A673 (cell line): ENCODE measurements around the gene IL6R. TPM values are rescaled to one million over a fixed set of nuclear protein-coding genes. Genes with fewer than 3 reads are reported as not detected.

ENCODE experiments used
- BruUV-seq: library from RNA; stranded (reverse); fragments of 400-500 nt; replicated peaks from 2 replicates; lab custom pipeline; 2021; lab: Mats Ljungman, UMichigan
- CTCF ChIA-PET: fragments of 300-600 bp; sonication (Branson Sonifier 250); formaldehyde crosslinking; loops from one replicate; lab custom pipeline; 2022; ENCODE audit warnings: antibody characterized with exemption; lab: Charles Lee
- POLR2A ChIA-PET: fragments of 300-600 bp; sonication (Branson Sonifier 250); formaldehyde crosslinking; loops from one replicate; lab custom pipeline; 2022; ENCODE audit warnings: antibody characterized with exemption; ENCODE audit not compliant: low non-redundant PET; lab: Charles Lee
- DNase-seq: peaks from one replicate; pipeline ENCODE4 v3.0.0-alpha.2; 2015; ENCODE audit warnings: low spot score
- H3K27ac ChIP-seq: fragments of 200-600 bp; sonication (generic); 2 replicates; pipeline ENCODE4 v1.5.1; 2016; ENCODE audit warnings: mixed run types, low read depth, mild to moderate bottlenecking, mixed read lengths, antibody characterized with exemption, low read length; ENCODE audit not compliant: poor library complexity, severe bottlenecking
- H3K27me3 ChIP-seq: fragments of 200-600 bp; sonication (generic); replicated peaks from 2 replicates; pipeline ENCODE4 v1.6.1; 2017; ENCODE audit warnings: mixed run types, low read depth, mild to moderate bottlenecking, mixed read lengths, antibody characterized with exemption, low read length; ENCODE audit not compliant: insufficient read depth, poor library complexity
- H3K36me3 ChIP-seq: fragments of 200-600 bp; sonication (generic); 2 replicates; pipeline ENCODE4 v1.6.1; 2016; ENCODE audit warnings: mixed run types, mild to moderate bottlenecking, mixed read lengths, antibody characterized with exemption, low read length; ENCODE audit not compliant: insufficient read depth, poor library complexity, severe bottlenecking
- H3K4me1 ChIP-seq: fragments of 200-600 bp; sonication (generic); 2 replicates; pipeline ENCODE4 v1.6.1; 2017; ENCODE audit warnings: mixed run types, mild to moderate bottlenecking, mixed read lengths, antibody characterized with exemption, low read length; ENCODE audit not compliant: insufficient read depth, poor library complexity, severe bottlenecking
- H3K4me3 ChIP-seq: fragments of 200-600 bp; sonication (generic); 2 replicates; pipeline ENCODE4 v1.5.1; 2016; ENCODE audit warnings: low read depth, mixed run types, mild to moderate bottlenecking, mixed read lengths, low read length; ENCODE audit not compliant: poor library complexity, severe bottlenecking
- H3K9me3 ChIP-seq: fragments of 200-600 bp; sonication (generic); 2 replicates; pipeline ENCODE4 v1.6.1; 2016; ENCODE audit warnings: mixed run types, low read depth, mild to moderate bottlenecking, mixed read lengths, antibody characterized with exemption, low read length; ENCODE audit not compliant: poor library complexity, severe bottlenecking
- CTCF ChIP-seq: fragments of 300-800, 200-600 bp; sonication (generic); conservative IDR thresholded peaks from 2 replicates; pipeline ENCODE4 v1.5.1; 2017; ENCODE audit warnings: low read depth, mild to moderate bottlenecking, antibody characterized with exemption, low read length, moderate library complexity, mixed read lengths
- EZH2 ChIP-seq: fragments of 200-600 bp; sonication (generic); IDR thresholded peaks from 2 replicates; pipeline ENCODE4 v1.6.1; 2017; ENCODE audit warnings: borderline replicate concordance, low read depth, mild to moderate bottlenecking, mixed read lengths, antibody characterized with exemption, low read length; ENCODE audit not compliant: poor library complexity, severe bottlenecking
- intact Hi-C: fragments of 100-400 bp; cut with micrococcal nuclease; formaldehyde crosslinking; loops from one replicate; pipeline ENCODE4 v1.10.0; 2022; ENCODE audit not compliant: unreplicated experiment
- total RNA-seq: library from RNA; stranded (reverse); gene quantifications from 2 replicates; pipeline ENCODE4 v1.2.3, GENCODE V29; 2021

Gene IL6R
- total RNA-seq, 1 experiment from 2014 or later = 1.9 TPM

- intact Hi-C loops = no loop called here
- ChIA-PET CTCF (no interaction called here), POLR2A (no interaction called here)
- TF ChIP-seq EZH2 = no peak
- TF ChIP-seq CTCF = no peak
- Histone ChIP-seq H3K4me1 (peaks cover 15% of the 10 kb centered on the region), H3K27me3 (no peaks in the 10 kb centered on the region), H3K9me3 (no peaks in the 10 kb centered on the region), H3K27ac (no peak overlapping the region), H3K4me3 (no peak overlapping the region), H3K36me3 (no peaks in the 10 kb centered on the region)
- DNase-seq = no peak
- BruUV-seq = no TSS peak
These were observed 22.3 kb downstream of the IL6R start for GRCh38 chr1:154427173-154428139.

- H3K4me1 ChIP-seq = peaks cover 1% of the 10 kb centered on the region
- BruUV-seq = no TSS peak
- ChIA-PET POLR2A (no interaction called here), CTCF (no interaction called here)
- TF ChIP-seq CTCF (no peak), EZH2 (no peak)
- no peaks in the 10 kb centered on the region for H3K36me3 ChIP-seq
- H3K4me3 ChIP-seq = no peak overlapping the region
- H3K27me3 ChIP-seq = no peaks in the 10 kb centered on the region
- intact Hi-C loops = no loop called here
- no peak for DNase-seq
- H3K9me3 ChIP-seq = no peaks in the 10 kb centered on the region
- no peak overlapping the region for H3K27ac ChIP-seq
These were observed 24.0 kb downstream of the IL6R start for GRCh38 chr1:154429118-154429517.

- Histone ChIP-seq H3K9me3 (no peaks in the 10 kb centered on the region), H3K4me3 (no peak overlapping the region), H3K36me3 (no peaks in the 10 kb centered on the region), H3K27me3 (no peaks in the 10 kb centered on the region), H3K4me1 (no peaks in the 10 kb centered on the region), H3K27ac (no peak overlapping the region)
- intact Hi-C loops = no loop called here
- ChIA-PET POLR2A (no interaction called here), CTCF (no interaction called here)
- TF ChIP-seq EZH2 = no peak
- TF ChIP-seq CTCF = no peak
- DNase-seq = no peak
- BruUV-seq = no TSS peak
These were observed 24.9 kb downstream of the IL6R start for GRCh38 chr1:154429841-154430611.
